Activated T-cell treated with anti-CD3 and anti-CD28 coated beads, Interleukin-2, amount 50 U/mL, for 24 hours (primary cell): ENCODE measurements around the gene TBXA2R.

Experiments used
- DNase-seq: peaks from one replicate; pipeline ENCODE4 v3.0.0-alpha.2; 2020
- H3K27ac Mint-ChIP-seq: 2 replicates; pipeline ENCODE4 v1.8.0; 2020; ENCODE audit warnings: mild to moderate bottlenecking, mixed read lengths
- H3K27me3 Mint-ChIP-seq: 2 replicates; pipeline ENCODE4 v1.8.0; 2020; ENCODE audit warnings: mixed read lengths
- H3K36me3 Mint-ChIP-seq: 2 replicates; pipeline ENCODE4 v1.8.0; 2020; ENCODE audit warnings: low read depth, mixed read lengths
- H3K4me1 Mint-ChIP-seq: 2 replicates; pipeline ENCODE4 v1.8.0; 2020; ENCODE audit warnings: low read depth, mixed read lengths
- H3K4me3 Mint-ChIP-seq: 2 replicates; pipeline ENCODE4 v1.8.0; 2020; ENCODE audit warnings: mild to moderate bottlenecking, moderate library complexity, mixed read lengths
- H3K9me3 Mint-ChIP-seq: 2 replicates; pipeline ENCODE4 v1.8.0; 2020; ENCODE audit warnings: mixed read lengths

TBXA2R gene

GRCh38 chr19:3618144-3618810, 11.6 kb upstream of the TBXA2R start:
- Mint-ChIP-seq H3K27ac (no peak overlapping the region), H3K36me3 (peaks cover 71% of the 10 kb centered on the region), H3K27me3 (no peaks in the 10 kb centered on the region), H3K9me3 (no peaks in the 10 kb centered on the region), H3K4me3 (no peak overlapping the region), H3K4me1 (peaks cover 9% of the 10 kb centered on the region)
- DNase-seq, result peak; percentile 78

- no peak overlapping the region for H3K27ac Mint-ChIP-seq
- H3K9me3 Mint-ChIP-seq, result no peaks in the 10 kb centered on the region
- no peak for DNase-seq
- peaks cover 67% of the 10 kb centered on the region for H3K36me3 Mint-ChIP-seq
- no peak overlapping the region for H3K4me3 Mint-ChIP-seq
- peaks cover 9% of the 10 kb centered on the region for H3K4me1 Mint-ChIP-seq
- no peaks in the 10 kb centered on the region for H3K27me3 Mint-ChIP-seq
These were observed 10.8 kb upstream of the TBXA2R start for GRCh38 chr19:3617463-3617862.

- Mint-ChIP-seq H3K4me3 (no peak overlapping the region), H3K36me3 (peaks cover 61% of the 10 kb centered on the region), H3K9me3 (no peaks in the 10 kb centered on the region), H3K27ac (no peak overlapping the region), H3K27me3 (no peaks in the 10 kb centered on the region), H3K4me1 (peaks cover 9% of the 10 kb centered on the region)
- no peak for DNase-seq
These were observed 9.0 kb upstream of the TBXA2R start for GRCh38 chr19:3615524-3616135.

GRCh38 chr19:3614858-3615505, 8.3 kb upstream of the TBXA2R start:
- Mint-ChIP-seq H3K27me3 (no peaks in the 10 kb centered on the region), H3K27ac (no peak overlapping the region), H3K36me3 (peaks cover 66% of the 10 kb centered on the region), H3K4me1 (peaks cover 9% of the 10 kb centered on the region), H3K4me3 (no peak overlapping the region), H3K9me3 (no peaks in the 10 kb centered on the region)
- no peak for DNase-seq

GRCh38 chr19:3613818-3614661, 7.4 kb upstream of the TBXA2R start:
- no peaks in the 10 kb centered on the region for H3K9me3 Mint-ChIP-seq
- DNase-seq, result no peak
- no peak overlapping the region for H3K27ac Mint-ChIP-seq
- no peak overlapping the region for H3K4me3 Mint-ChIP-seq
- no peaks in the 10 kb centered on the region for H3K27me3 Mint-ChIP-seq
- H3K4me1 Mint-ChIP-seq, result peaks cover 9% of the 10 kb centered on the region
- H3K36me3 Mint-ChIP-seq, result peaks cover 63% of the 10 kb centered on the region

- no peaks in the 10 kb centered on the region for H3K9me3 Mint-ChIP-seq
- H3K4me1 Mint-ChIP-seq, result peaks cover 9% of the 10 kb centered on the region
- H3K36me3 Mint-ChIP-seq, result peaks cover 55% of the 10 kb centered on the region
- H3K27ac Mint-ChIP-seq, result no peak overlapping the region
- no peak overlapping the region for H3K4me3 Mint-ChIP-seq
- DNase-seq, result no peak
- peaks cover 2% of the 10 kb centered on the region for H3K27me3 Mint-ChIP-seq
These were observed 6.4 kb upstream of the TBXA2R start for GRCh38 chr19:3612901-3613741.

GRCh38 chr19:3612330-3612729, 5.7 kb upstream of the TBXA2R start:
- no peaks in the 10 kb centered on the region for H3K9me3 Mint-ChIP-seq
- H3K4me3 Mint-ChIP-seq, result no peak overlapping the region
- no peak for DNase-seq
- no peak overlapping the region for H3K27ac Mint-ChIP-seq
- H3K36me3 Mint-ChIP-seq, result peaks cover 49% of the 10 kb centered on the region
- H3K27me3 Mint-ChIP-seq, result peaks cover 7% of the 10 kb centered on the region
- H3K4me1 Mint-ChIP-seq, result peaks cover 7% of the 10 kb centered on the region

- Mint-ChIP-seq H3K27ac (no peak overlapping the region), H3K4me1 (peaks cover 7% of the 10 kb centered on the region), H3K4me3 (no peak overlapping the region), H3K9me3 (no peaks in the 10 kb centered on the region), H3K36me3 (peaks cover 44% of the 10 kb centered on the region), H3K27me3 (peaks cover 10% of the 10 kb centered on the region)
- no peak for DNase-seq
These were observed 5.2 kb upstream of the TBXA2R start for GRCh38 chr19:3611841-3612240.

- Mint-ChIP-seq H3K9me3 (no peaks in the 10 kb centered on the region), H3K27ac (no peak overlapping the region), H3K4me1 (peaks cover 7% of the 10 kb centered on the region), H3K36me3 (peaks cover 41% of the 10 kb centered on the region), H3K4me3 (no peak overlapping the region), H3K27me3 (peaks cover 10% of the 10 kb centered on the region)
- no peak for DNase-seq
These were observed 4.4 kb upstream of the TBXA2R start for GRCh38 chr19:3610745-3611717.

- Mint-ChIP-seq H3K4me1 (peaks cover 7% of the 10 kb centered on the region), H3K9me3 (no peaks in the 10 kb centered on the region)
- DNase-seq, result no peak
These were observed 3.4 kb upstream of the TBXA2R start for GRCh38 chr19:3609779-3610719.

GRCh38 chr19:3608750-3609322, 2.2 kb upstream of the TBXA2R start:
- DNase-seq, result no peak
- Mint-ChIP-seq H3K27ac (no peak overlapping the region), H3K9me3 (no peaks in the 10 kb centered on the region)

More at GRCh38 chr19:3609779-3610719, 3.4 kb upstream of the TBXA2R start:
- Mint-ChIP-seq H3K4me3 (no peak overlapping the region), H3K36me3 (peaks cover 34% of the 10 kb centered on the region), H3K27ac (no peak overlapping the region), H3K27me3 (peaks cover 10% of the 10 kb centered on the region)

GRCh38 chr19:3608079-3608641, 1.5 kb upstream of the TBXA2R start:
- H3K4me1 Mint-ChIP-seq, result peaks cover 7% of the 10 kb centered on the region
- DNase-seq, result no peak
- peaks cover 10% of the 10 kb centered on the region for H3K27me3 Mint-ChIP-seq
- no peaks in the 10 kb centered on the region for H3K9me3 Mint-ChIP-seq
- H3K4me3 Mint-ChIP-seq, result peak overlapping the region; percentile 41
- H3K27ac Mint-ChIP-seq, result no peak overlapping the region
- H3K36me3 Mint-ChIP-seq, result peaks cover 25% of the 10 kb centered on the region

More at GRCh38 chr19:3608750-3609322, 2.2 kb upstream of the TBXA2R start:
- H3K27me3 Mint-ChIP-seq, result peaks cover 10% of the 10 kb centered on the region
- peaks cover 7% of the 10 kb centered on the region for H3K4me1 Mint-ChIP-seq
- no peak overlapping the region for H3K4me3 Mint-ChIP-seq
- peaks cover 30% of the 10 kb centered on the region for H3K36me3 Mint-ChIP-seq
